K562 (cell line): ENCODE data around the gene BACE2. TPM values are rescaled to one million over a fixed set of nuclear protein-coding genes. Genes with fewer than 3 reads are reported as not detected.

Experiments
- ATAC-seq: fragments of 200-7000 bp; cut with Tn5 transposase; 3 replicates; pipeline ENCODE4 v1.9.1; 2020; ENCODE audit warnings: moderate library complexity
- BruUV-seq: library from RNA; stranded (reverse); fragments of 400-500 nt; replicated peaks from 2 replicates; lab custom pipeline; 2021; lab: Mats Ljungman, UMichigan
- CTCF ChIA-PET: fragments of 300-600 bp; formaldehyde crosslinking; extraction: SDS; loops from one replicate; lab custom pipeline; 2021; ENCODE audit warnings: low intra/inter-chr PET ratio; lab: Yijun Ruan, JAX
- POLR2A ChIA-PET: fragments of 300-600, 350-650 bp; sonication (Branson Sonifier 250); formaldehyde crosslinking; extraction: SDS; loops from one replicate; lab custom pipeline; 2021; ENCODE audit warnings: antibody characterized with exemption, inconsistent platforms; lab: Yijun Ruan, JAX
- DNase-seq, 4 experiments: peaks; one replicate each; pipeline versions ENCODE4 v3.0.0 to v3.0.0-alpha.2; 2011 to 2018; ENCODE audit warnings: low spot score in 3 of 4, mixed read lengths in 3 of 4; ENCODE audit errors: extremely low read depth in 1 of 4
- FAIRE-seq: peaks from 2 replicates; lab custom pipeline; 2011; peaks lifted over from hg19 to GRCh38; lab: Jason Lieb, UNC
- H2AFZ ChIP-seq: 2 replicates; pipeline ENCODE4 v1.6.0; 2011; ENCODE audit warnings: low read depth, low read length, control low read depth, inconsistent platforms
- H3K27ac ChIP-seq: fragments of 200-600 bp; 3 replicates; pipeline ENCODE4 v1.8.0; 2011; ENCODE audit warnings: low read depth, mild to moderate bottlenecking, control low read depth, inconsistent platforms, low read length, moderate library complexity, mixed read lengths; ENCODE audit errors: extremely low read depth
- H3K27me3 ChIP-seq, 2 experiments: fragments of 300-600 bp in 1 of 2; 2 replicates in 1 of 2; 3 replicates in 1 of 2; pipeline versions ENCODE4 v1.6.0 to v1.8.0; 2011; ENCODE audit warnings: inconsistent platforms in 2 of 2, low read length in 2 of 2, mild to moderate bottlenecking in 1 of 2, mixed read lengths in 1 of 2, moderate library complexity in 1 of 2; ENCODE audit not compliant: control insufficient read depth in 2 of 2, insufficient read depth in 2 of 2
- H3K36me3 ChIP-seq: fragments of 300-600 bp; 3 replicates; pipeline ENCODE4 v1.8.0; 2011; ENCODE audit warnings: mild to moderate bottlenecking, low read length, inconsistent platforms; ENCODE audit not compliant: control insufficient read depth, insufficient read depth
- H3K4me1 ChIP-seq, 2 experiments: fragments of 200-600 bp in 1 of 2; replicated peaks in 1 of 2; 2 replicates in 1 of 2; 3 replicates in 1 of 2; pipeline versions ENCODE4 v1.5.1 to v1.8.0; 2011; ENCODE audit warnings: inconsistent platforms in 2 of 2, low read length in 2 of 2, mild to moderate bottlenecking in 1 of 2, mixed read lengths in 1 of 2, moderate library complexity in 1 of 2; ENCODE audit not compliant: control insufficient read depth in 2 of 2, insufficient read depth in 2 of 2
- H3K4me2 ChIP-seq: 2 replicates; pipeline ENCODE4 v1.6.1; 2011; ENCODE audit warnings: low read length, control low read depth, inconsistent platforms, mixed read lengths; ENCODE audit not compliant: insufficient read depth
- H3K4me3 ChIP-seq: fragments of 200-600 bp; sonication (generic), shearing (Covaris generic); 2 replicates; pipeline ENCODE4 v1.5.1; 2016; ENCODE audit warnings: control low read depth, inconsistent platforms
- H3K79me2 ChIP-seq: fragments of 200-600 bp; 3 replicates; pipeline ENCODE4 v1.8.0; 2011; ENCODE audit warnings: low read length, inconsistent platforms; ENCODE audit not compliant: control insufficient read depth, insufficient read depth
- H3K9ac ChIP-seq, 2 experiments: 2 replicates each; pipeline versions ENCODE4 v1.6.0 to v1.6.1; 2011; ENCODE audit warnings: low read depth in 2 of 2, low read length in 2 of 2, control low read depth in 1 of 2, inconsistent platforms in 1 of 2, mild to moderate bottlenecking in 1 of 2, mixed read lengths in 1 of 2; ENCODE audit not compliant: insufficient read depth in 1 of 2
- H3K9me1 ChIP-seq: one replicate; pipeline ENCODE4 v1.6.0; 2011; ENCODE audit warnings: inconsistent platforms, mild to moderate bottlenecking, low read length, moderate library complexity; ENCODE audit not compliant: control insufficient read depth, insufficient read depth
- H3K9me3 ChIP-seq: replicated peaks from 2 replicates; pipeline ENCODE4 v1.5.1; 2011; ENCODE audit warnings: low read depth, low read length, inconsistent platforms; ENCODE audit not compliant: control insufficient read depth, insufficient read depth
- H4K20me1 ChIP-seq: replicated peaks from 2 replicates; pipeline ENCODE4 v1.6.1; 2011; ENCODE audit warnings: low read length, inconsistent platforms, mixed read lengths; ENCODE audit not compliant: control insufficient read depth, insufficient read depth
- AFF4 ChIP-seq: sonication (generic); formaldehyde crosslinking; IDR thresholded peaks from 2 replicates; pipeline ENCODE4 v1.8.0; 2023; ENCODE audit warnings: mild to moderate bottlenecking, missing genetic modification reagents
- BRF1 ChIP-seq: IDR thresholded peaks from 3 replicates; pipeline ENCODE4 v1.6.1; 2011; ENCODE audit warnings: borderline replicate concordance, mild to moderate bottlenecking; ENCODE audit not compliant: insufficient read length; ENCODE audit errors: extremely low read depth
- DEAF1 ChIP-seq: fragments of 450-650 bp; formaldehyde crosslinking; IDR thresholded peaks from 2 replicates; pipeline ENCODE4 v1.4.0; 2020; ENCODE audit warnings: mild to moderate bottlenecking, moderate library complexity
- POLR3G ChIP-seq: IDR thresholded peaks from 2 replicates; pipeline ENCODE4 v1.6.1; 2011; ENCODE audit not compliant: insufficient read length, insufficient replicate concordance; ENCODE audit errors: extremely low read depth
- RFX7 ChIP-seq: fragments of 250-450 bp; sonication (Bioruptor Pico); IDR thresholded peaks from 2 replicates; pipeline ENCODE4 v1.5.1; 2021; ENCODE audit warnings: mild to moderate bottlenecking
- STAT5A ChIP-seq: IDR thresholded peaks from 2 replicates; pipeline ENCODE4 v1.6.1; 2012; ENCODE audit warnings: low read length, inconsistent platforms, borderline replicate concordance
- XRCC5 ChIP-seq: fragments of 200-400 bp; formaldehyde crosslinking; IDR thresholded peaks from 2 replicates; pipeline ENCODE4 v1.6.1; 2017; ENCODE audit warnings: low read depth, mild to moderate bottlenecking, low read length
- ZNF280A ChIP-seq: fragments of 450-650 bp; IDR thresholded peaks from 2 replicates; pipeline ENCODE4 v1.6.1; 2018; ENCODE audit warnings: mild to moderate bottlenecking, low read depth; ENCODE audit not compliant: partially characterized antibody
- ZNF695 ChIP-seq: fragments of 450-650 bp; formaldehyde crosslinking; IDR thresholded peaks from 2 replicates; pipeline ENCODE4 v1.4.0; 2020; ENCODE audit warnings: mild to moderate bottlenecking, moderate library complexity
- ZNF780A ChIP-seq: fragments of 250-450 bp; sonication (Bioruptor Pico); IDR thresholded peaks from 2 replicates; pipeline ENCODE4 v1.5.0; 2021; ENCODE audit warnings: mild to moderate bottlenecking
- WGBS: fragments of 100-300 bp; shearing (Covaris generic); methylation state at CpG from one replicate; pipeline ENCODE4 v1.1.6; 2016; ENCODE audit warnings: low coverage, mixed read lengths; ENCODE audit not compliant: insufficient coverage; ENCODE audit errors: missing lambda C conversion rate; 5-methylcytosine and 5-hydroxymethylcytosine counted together
- in situ Hi-C: fragments of 300-500 bp; cut with MboI; formaldehyde crosslinking; loops from 4 replicates; pipeline ENCODE4 v1.15.0; 2018; ENCODE audit warnings: inconsistent platforms, mixed read lengths
- intact Hi-C: fragments of 100-400 bp; cut with micrococcal nuclease; formaldehyde crosslinking; loops from 2 replicates; pipeline ENCODE4 v1.14.2; 2022
- polyA plus RNA-seq, 8 experiments: library from polyadenylated mRNA; depleted of rRNA in 4 of 8; stranded (reverse) in 5 of 8; unstranded in 3 of 8; fragments of >200 nt; fragmentation: Nextera tagmentation in 2 of 8; fragmentation: Illumina TruSeq in 1 of 8; extraction: Ambion mirVana in 2 of 8; extraction: Trizol in 1 of 8; gene quantifications; 2 replicates each; pipeline versions ENCODE4 v1.2.1 to v1.2.3, GENCODE V29; 2011 to 2014; ENCODE audit warnings: inconsistent platforms in 1 of 8, missing spikeins in 1 of 8
- total RNA-seq, 7 experiments: library from RNA; depleted of rRNA in 6 of 7; stranded (reverse); fragments of >200 nt in 6 of 7; fragmentation: Illumina TruSeq in 2 of 7; extraction: Trizol in 2 of 7; gene quantifications; 2 replicates each; pipeline versions ENCODE4 v1.2.1 to v1.2.3, GENCODE V29; 2011 to 2021; ENCODE audit warnings: low replicate concordance in 1 of 7

BACE2 gene
- total and polyA plus RNA-seq, 9 of the 15 experiments (the other 6 are each of a cell fraction or from before 2014, with no cell fraction given) = 0.05 to 0.24 (median 0.15) TPM; not detected in 2

- no peak overlapping the region for H3K9ac ChIP-seq
- intact Hi-C loops (no loop called here), in situ Hi-C loops (no loop called here)
- H3K4me1 ChIP-seq = no peaks in the 10 kb centered on the region; a peak in 1 of 5 replicates
- DNase-seq (no peak), FAIRE-seq (no peak), ATAC-seq (no peak)
- CTCF ChIA-PET = no interaction called here
- H3K4me3 ChIP-seq = no peak overlapping the region
- H3K36me3 ChIP-seq = no peaks in the 10 kb centered on the region
- POLR2A ChIA-PET = no interaction called here
- H3K27ac ChIP-seq = no peak overlapping the region
- no peaks in the 10 kb centered on the region for H3K9me1 ChIP-seq
- H2AFZ ChIP-seq = no peak overlapping the region
- BruUV-seq = no TSS peak
- TF ChIP-seq ZNF780A (no peak), DEAF1 (CRISPR knock-in tag) (no peak), ZNF280A (no peak), XRCC5 (no peak), STAT5A (no peak), AFF4 (CRISPR knock-in tag) (no peak), RFX7 (CRISPR knock-in tag) (no peak), POLR3G (no peak), ZNF695 (CRISPR knock-in tag) (no peak), BRF1 (no peak)
- TF ChIP-seq, all 486 proteins: peak for 0
- under 1% methylated on average over 7 of the region's 7 CpGs for WGBS
- Histone ChIP-seq H3K79me2 (no peaks in the 10 kb centered on the region), H3K27me3 (peaks cover 0 to 3% of the 10 kb centered on the region in 2 experiments; a peak in 3 of 5 replicates), H3K4me2 (no peak overlapping the region), H3K9me3 (no peaks in the 10 kb centered on the region), H4K20me1 (no peaks in the 10 kb centered on the region)
Measured at GRCh38 chr21:41228958-41229357, 61.0 kb downstream of the BACE2 start.
